22Rv1 (cell line): ENCODE results near the gene DMD.

Experiments
- ZFX ChIP-seq: fragments of 450-650 bp; IDR thresholded peaks from 2 replicates; pipeline ENCODE4 v1.6.1; 2017; ENCODE audit warnings: antibody characterized with exemption, borderline replicate concordance
- TF ChIP-seq, protein P1 (sequence below): fragments of 450-650 bp; IDR thresholded peaks from 2 replicates; pipeline ENCODE4 v1.5.1; 2017; ENCODE audit warnings: mild to moderate bottlenecking

- TF ChIP-seq, protein P1, sequence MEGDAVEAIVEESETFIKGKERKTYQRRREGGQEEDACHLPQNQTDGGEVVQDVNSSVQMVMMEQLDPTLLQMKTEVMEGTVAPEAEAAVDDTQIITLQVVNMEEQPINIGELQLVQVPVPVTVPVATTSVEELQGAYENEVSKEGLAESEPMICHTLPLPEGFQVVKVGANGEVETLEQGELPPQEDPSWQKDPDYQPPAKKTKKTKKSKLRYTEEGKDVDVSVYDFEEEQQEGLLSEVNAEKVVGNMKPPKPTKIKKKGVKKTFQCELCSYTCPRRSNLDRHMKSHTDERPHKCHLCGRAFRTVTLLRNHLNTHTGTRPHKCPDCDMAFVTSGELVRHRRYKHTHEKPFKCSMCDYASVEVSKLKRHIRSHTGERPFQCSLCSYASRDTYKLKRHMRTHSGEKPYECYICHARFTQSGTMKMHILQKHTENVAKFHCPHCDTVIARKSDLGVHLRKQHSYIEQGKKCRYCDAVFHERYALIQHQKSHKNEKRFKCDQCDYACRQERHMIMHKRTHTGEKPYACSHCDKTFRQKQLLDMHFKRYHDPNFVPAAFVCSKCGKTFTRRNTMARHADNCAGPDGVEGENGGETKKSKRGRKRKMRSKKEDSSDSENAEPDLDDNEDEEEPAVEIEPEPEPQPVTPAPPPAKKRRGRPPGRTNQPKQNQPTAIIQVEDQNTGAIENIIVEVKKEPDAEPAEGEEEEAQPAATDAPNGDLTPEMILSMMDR, result no peak
- TF ChIP-seq ZFX, result no peak
These were observed 165.5 kb downstream of the DMD start for GRCh38 chrX:33045882-33046281.
